H1 (cell line): ENCODE results near the gene APBA2. TPM values are rescaled to one million over a fixed set of nuclear protein-coding genes. Genes with fewer than 3 reads are reported as not detected.

Experiments used
- CTCF ChIA-PET: fragments of 300-600 bp; sonication (Branson Sonifier 250); formaldehyde crosslinking; loops from one replicate; lab custom pipeline; 2021; ENCODE audit not compliant: partially characterized antibody; lab: Charles Lee
- POLR2A ChIA-PET: fragments of 300-600 bp; sonication (Branson Sonifier 250); formaldehyde crosslinking; loops from one replicate; lab custom pipeline; 2021; ENCODE audit warnings: inconsistent platforms; ENCODE audit not compliant: partially characterized antibody; lab: Charles Lee
- DNase-seq, 2 experiments: peaks; one replicate each; pipeline versions ENCODE4 v3.0.0 to v3.0.0-alpha.2; 2010 to 2022; ENCODE audit warnings: low spot score in 2 of 2, low read depth in 1 of 2, mixed read lengths in 1 of 2
- FAIRE-seq: peaks from 2 replicates; lab custom pipeline; 2011; peaks lifted over from hg19 to GRCh38; lab: Jason Lieb, UNC
- H2AFZ ChIP-seq: 2 replicates; pipeline ENCODE4 v1.8.1; 2012; ENCODE audit warnings: low read length, inconsistent platforms
- H2AK5ac ChIP-seq: 2 replicates; pipeline ENCODE4 v1.6.1; 2013; ENCODE audit warnings: low read depth, low read length
- H2BK120ac ChIP-seq: replicated peaks from 2 replicates; pipeline ENCODE3; 2013; ENCODE audit warnings: low read depth, low read length, inconsistent platforms
- H2BK12ac ChIP-seq: 2 replicates; pipeline ENCODE4 v1.6.1; 2013; ENCODE audit warnings: low read depth, low read length
- H2BK15ac ChIP-seq: 2 replicates; pipeline ENCODE4 v1.6.1; 2013; ENCODE audit warnings: low read length
- H2BK20ac ChIP-seq: 2 replicates; pipeline ENCODE4 v1.6.1; 2013; ENCODE audit warnings: low read length
- H2BK5ac ChIP-seq: 2 replicates; pipeline ENCODE4 v1.6.1; 2013; ENCODE audit warnings: low read depth, low read length
- H3K14ac ChIP-seq: 2 replicates; pipeline ENCODE4 v1.6.1; 2013; ENCODE audit warnings: inconsistent platforms; ENCODE audit not compliant: insufficient read length
- H3K18ac ChIP-seq: 2 replicates; pipeline ENCODE4 v1.6.1; 2013; ENCODE audit warnings: low read length; ENCODE audit errors: extremely low read depth
- H3K23ac ChIP-seq: 2 replicates; pipeline ENCODE4 v1.6.1; 2013; ENCODE audit warnings: inconsistent platforms; ENCODE audit not compliant: insufficient read length
- H3K23me2 ChIP-seq: 2 replicates; pipeline ENCODE4 v1.6.1; 2013; ENCODE audit warnings: low read depth, low read length
- H3K27ac ChIP-seq: 2 replicates; pipeline ENCODE4 v1.6.1; 2011; ENCODE audit warnings: low read depth, low read length, inconsistent platforms
- H3K27me3 ChIP-seq, 4 experiments: replicated peaks in 1 of 4; 1 replicate in 1 of 4; 2 replicates in 3 of 4; pipeline versions ENCODE4 v1.6.1 to v1.8.1; 2011 to 2013; ENCODE audit warnings: low read length in 3 of 4, mild to moderate bottlenecking in 3 of 4, inconsistent platforms in 2 of 4, mixed read lengths in 2 of 4, moderate library complexity in 1 of 4; ENCODE audit not compliant: control insufficient read depth in 3 of 4, insufficient read depth in 3 of 4; ENCODE audit errors: extremely low read depth in 1 of 4
- H3K36me3 ChIP-seq, 4 experiments: 2 replicates each; pipeline versions ENCODE4 v1.6.1 to v1.8.1; 2011 to 2013; ENCODE audit warnings: mild to moderate bottlenecking in 4 of 4, low read length in 3 of 4, moderate library complexity in 2 of 4, control low read depth in 1 of 4, inconsistent platforms in 1 of 4; ENCODE audit not compliant: insufficient read depth in 4 of 4, control insufficient read depth in 2 of 4
- H3K4ac ChIP-seq: replicated peaks from 2 replicates; pipeline ENCODE3; 2013; ENCODE audit warnings: low read length, low read depth, mixed read lengths, inconsistent platforms; ENCODE audit not compliant: insufficient read length
- H3K4me1 ChIP-seq, 4 experiments: replicated peaks in 1 of 4; 1 replicate in 1 of 4; 2 replicates in 3 of 4; pipeline versions ENCODE4 v1.6.1 to v1.8.1; 2011 to 2013; ENCODE audit warnings: low read length in 3 of 4, inconsistent platforms in 2 of 4, mixed read lengths in 1 of 4; ENCODE audit not compliant: insufficient read depth in 4 of 4, control insufficient read depth in 3 of 4
- H3K4me2 ChIP-seq, 2 experiments: 2 replicates each; pipeline versions ENCODE4 v1.6.1 to v1.8.1; 2011 to 2013; ENCODE audit warnings: low read depth in 2 of 2, low read length in 2 of 2, control low read depth in 1 of 2, inconsistent platforms in 1 of 2, mild to moderate bottlenecking in 1 of 2; ENCODE audit not compliant: insufficient read depth in 1 of 2
- H3K4me3 ChIP-seq, 4 experiments: fragments of 200-600, 300-600 bp in 1 of 4; sonication (generic), shearing (Covaris generic), sonication (Bioruptor Twin) in 1 of 4; 2 replicates each; pipeline versions ENCODE4 v1.5.1 to v1.8.1; 2011 to 2016; ENCODE audit warnings: low read length in 4 of 4, low read depth in 3 of 4, control low read depth in 2 of 4, inconsistent platforms in 2 of 4, mild to moderate bottlenecking in 2 of 4, mixed read lengths in 1 of 4, moderate library complexity in 1 of 4; ENCODE audit not compliant: insufficient read depth in 2 of 4; ENCODE audit errors: extremely low read depth in 1 of 4
- H3K56ac ChIP-seq: replicated peaks from 2 replicates; pipeline ENCODE3; 2013; ENCODE audit warnings: low read depth, mild to moderate bottlenecking, mixed read lengths, low read length, inconsistent platforms; ENCODE audit not compliant: insufficient read length
- H3K79me1 ChIP-seq: 2 replicates; pipeline ENCODE4 v1.6.1; 2013; ENCODE audit warnings: low read depth, low read length, control low read depth
- H3K79me2 ChIP-seq, 2 experiments: 2 replicates each; pipeline versions ENCODE4 v1.6.1 to v1.8.1; 2012 to 2013; ENCODE audit warnings: low read length in 2 of 2, mild to moderate bottlenecking in 2 of 2, inconsistent platforms in 1 of 2; ENCODE audit not compliant: insufficient read depth in 2 of 2, control insufficient read depth in 1 of 2
- H3K9ac ChIP-seq, 4 experiments: replicated peaks in 1 of 4; 1 replicate in 1 of 4; 2 replicates in 3 of 4; pipeline versions ENCODE4 v1.6.1 to v1.8.1; 2011 to 2013; ENCODE audit warnings: low read depth in 3 of 4, low read length in 3 of 4, control low read depth in 2 of 4, mild to moderate bottlenecking in 2 of 4, moderate library complexity in 2 of 4, inconsistent platforms in 1 of 4; ENCODE audit errors: extremely low read depth in 1 of 4
- H3K9me3 ChIP-seq, 2 experiments: 2 replicates each; pipeline versions ENCODE4 v1.6.1 to v1.8.1; 2012 to 2013; ENCODE audit warnings: mild to moderate bottlenecking in 2 of 2, moderate library complexity in 2 of 2, control low read depth in 1 of 2, inconsistent platforms in 1 of 2, low read depth in 1 of 2, low read length in 1 of 2, mixed read lengths in 1 of 2; ENCODE audit not compliant: insufficient read depth in 2 of 2
- H4K20me1 ChIP-seq, 2 experiments: replicated peaks in 1 of 2; 2 replicates each; pipeline versions ENCODE3 to v1.8.1; 2011 to 2013; ENCODE audit warnings: inconsistent platforms in 2 of 2, low read length in 2 of 2, mild to moderate bottlenecking in 1 of 2; ENCODE audit not compliant: insufficient read depth in 2 of 2, control insufficient read depth in 1 of 2
- H4K5ac ChIP-seq: 2 replicates; pipeline ENCODE4 v1.6.1; 2013; ENCODE audit warnings: low read length, low read depth, mixed read lengths, inconsistent platforms; ENCODE audit not compliant: insufficient read length
- H4K8ac ChIP-seq: 2 replicates; pipeline ENCODE4 v1.8.0; 2013; ENCODE audit warnings: mild to moderate bottlenecking, moderate library complexity, low read length, inconsistent platforms; ENCODE audit not compliant: insufficient read depth; ENCODE audit errors: extremely low read depth
- H4K91ac ChIP-seq: replicated peaks from 2 replicates; pipeline ENCODE3; 2013; ENCODE audit warnings: low read length, mixed read lengths, inconsistent platforms; ENCODE audit not compliant: insufficient read length
- BACH1 ChIP-seq: IDR thresholded peaks from 2 replicates; pipeline ENCODE4 v1.6.1; 2012; ENCODE audit warnings: low read length, improper control_type of control experiment
- CHD1 ChIP-seq: IDR thresholded peaks from 2 replicates; pipeline ENCODE4 v1.6.1; 2012; ENCODE audit warnings: low read depth, low read length, improper control_type of control experiment
- CREB1 ChIP-seq: IDR thresholded peaks from 2 replicates; pipeline ENCODE4 v1.6.1; 2012; ENCODE audit warnings: inconsistent platforms
- EGR1 ChIP-seq: IDR thresholded peaks from 2 replicates; pipeline ENCODE4 v1.6.1; 2011; ENCODE audit warnings: low read depth, low read length, borderline replicate concordance
- FOSL1 ChIP-seq: IDR thresholded peaks from 2 replicates; pipeline ENCODE4 v1.6.1; 2011; ENCODE audit warnings: mild to moderate bottlenecking, low read depth, low read length, moderate library complexity; ENCODE audit not compliant: insufficient read depth
- MAX ChIP-seq: IDR thresholded peaks from 2 replicates; pipeline ENCODE4 v1.6.1; 2012; ENCODE audit warnings: inconsistent platforms
- NRF1 ChIP-seq: IDR thresholded peaks from 2 replicates; pipeline ENCODE4 v1.6.1; 2011; ENCODE audit warnings: mild to moderate bottlenecking, low read depth, low read length, improper control_type of control experiment
- PHF8 ChIP-seq: fragments of 200-600 bp; sonication (generic); conservative IDR thresholded peaks from 2 replicates; pipeline ENCODE4 v1.7.1; 2012; ENCODE audit warnings: low read depth, mild to moderate bottlenecking, inconsistent platforms, low read length, moderate library complexity
- RXRA ChIP-seq: IDR thresholded peaks from 2 replicates; pipeline ENCODE4 v1.6.1; 2011; ENCODE audit warnings: low read depth, mild to moderate bottlenecking, low read length, moderate library complexity; ENCODE audit not compliant: insufficient read depth
- SAP30 ChIP-seq: fragments of 300-600 bp; sonication (generic); IDR thresholded peaks from 2 replicates; pipeline ENCODE4 v1.7.1; 2012; ENCODE audit warnings: low read length, moderate library complexity, mild to moderate bottlenecking, inconsistent platforms; ENCODE audit not compliant: insufficient read depth, insufficient replicate concordance
- SIX5 ChIP-seq: IDR thresholded peaks from 2 replicates; pipeline ENCODE4 v1.6.1; 2011; ENCODE audit warnings: mild to moderate bottlenecking, low read depth, low read length
- SUZ12 ChIP-seq: fragments of 200-600 bp; sonication (generic); IDR thresholded peaks from 2 replicates; pipeline ENCODE4 v1.6.1; 2012; ENCODE audit warnings: mild to moderate bottlenecking, inconsistent platforms, low read length, moderate library complexity, mixed read lengths
- TEAD4 ChIP-seq: IDR thresholded peaks from 2 replicates; pipeline ENCODE4 v1.6.1; 2012; ENCODE audit warnings: low read depth, low read length, inconsistent platforms, mixed read lengths
- WGBS, 2 experiments: shearing (Covaris generic) in 1 of 2; methylation state at CpG; one replicate each; pipeline versions ENCODE4 v1.1.6 to v1.1.7; 2013 to 2015; ENCODE audit warnings: low lambda C conversion rate in 2 of 2, mixed read lengths in 2 of 2, inconsistent platforms in 1 of 2, low coverage in 1 of 2, missing lambda C conversion rate in 1 of 2; ENCODE audit not compliant: insufficient replicate concordance in 2 of 2, insufficient coverage in 1 of 2, insufficient read length in 1 of 2; ENCODE audit errors: extremely low coverage in 1 of 2, missing lambda C conversion rate in 1 of 2; 5-methylcytosine and 5-hydroxymethylcytosine counted together
- polyA plus RNA-seq, 7 experiments: library from polyadenylated mRNA; depleted of rRNA in 3 of 7; stranded (reverse) in 5 of 7; unstranded in 2 of 7; fragments of >200 nt in 5 of 7; fragments of 200-250 nt in 2 of 7; gene quantifications; 1 replicate in 5 of 7; 2 replicates in 1 of 7; 4 replicates in 1 of 7; pipeline versions ENCODE4 v1.2.1 to v1.2.3, GENCODE V29; 2011 to 2013; ENCODE audit warnings: missing spikeins in 2 of 7, mixed read lengths in 2 of 7
- total RNA-seq: library from RNA; stranded (reverse); fragmentation: NEBNext Ultra II Directional; extraction: Animal tissue kit (Norgen Biotek cat#: 25700); gene quantifications from 2 replicates; pipeline ENCODE4 v1.2.1, GENCODE V29; 2021

APBA2 gene
- total and polyA plus RNA-seq, 2 of the 8 experiments (the other 6 are each of a cell fraction or from before 2014, with no cell fraction given) = 15.5 to 19.0 TPM

GRCh38 chr15:29034593-29035335 is 149.0 kb downstream of the APBA2 start:
- no peak for FAIRE-seq
- H2BK5ac ChIP-seq = no peak overlapping the region; the same call in 1 of the 2 replicates
- H3K27ac ChIP-seq = no peak overlapping the region
- no peaks in the 10 kb centered on the region for H3K36me3 ChIP-seq
- H3K4ac ChIP-seq = no peak overlapping the region
- H4K91ac ChIP-seq = no peak overlapping the region
- H2BK120ac ChIP-seq = no peak overlapping the region
- CTCF ChIA-PET = no interaction called here
- no peaks in the 10 kb centered on the region for H3K79me2 ChIP-seq
- no peak overlapping the region for H3K14ac ChIP-seq
- no peak overlapping the region for H3K4me3 ChIP-seq
- POLR2A ChIA-PET = no interaction called here
- H4K5ac ChIP-seq = no peak overlapping the region
- no peaks in the 10 kb centered on the region for H4K20me1 ChIP-seq
- no peak overlapping the region; the same call in 1 of the 2 replicates for H3K18ac ChIP-seq
- no peaks in the 10 kb centered on the region for H3K27me3 ChIP-seq
- H3K9me3 ChIP-seq = 0 out of 4 replicates have a peak, but pooled peaks cover 0 to 4% of the 10 kb centered on the region in 2 experiments
- H2BK15ac ChIP-seq = no peak overlapping the region
- no peak overlapping the region for H2AFZ ChIP-seq
- no peak overlapping the region for H3K56ac ChIP-seq
- no peak overlapping the region for H2BK12ac ChIP-seq
- 0 out of 4 replicates have a peak overlapping the region, but pooled peaks of 1 of the 2 experiments have one; percentile 18 for H3K4me2 ChIP-seq
- no peak overlapping the region for H4K8ac ChIP-seq
- peaks cover 3 to 13% (median 12%) of the 10 kb centered on the region in 4 experiments; a peak in 6 of 7 replicates for H3K4me1 ChIP-seq
- H3K79me1 ChIP-seq = no peaks in the 10 kb centered on the region
- H3K23ac ChIP-seq = no peak overlapping the region
- DNase-seq = no peak
- WGBS, 2 experiments = 91% methylated on average over 4 of the region's 4 CpGs; no CpG with 5 or more reads in 1 of the 2 experiments
- H2AK5ac ChIP-seq = no peak overlapping the region
- no peaks in the 10 kb centered on the region for H3K23me2 ChIP-seq
- H3K9ac ChIP-seq = no peak overlapping the region
- H2BK20ac ChIP-seq = no peak overlapping the region
- TF ChIP-seq SIX5 (no peak), CREB1 (no peak), CHD1 (no peak), MAX (no peak), SAP30 (no peak), SUZ12 (no peak), BACH1 (no peak), PHF8 (no peak), TEAD4 (no peak), EGR1 (no peak), FOSL1 (no peak), NRF1 (no peak), RXRA (no peak)
